Esophagus squamous epithelium (tissue), 5 donors: ENCODE measurements around the gene GBP4. TPM values are rescaled to one million over a fixed set of nuclear protein-coding genes. Genes with fewer than 3 reads are reported as not detected.

ENCODE experiments used
- DNase-seq: peaks from one replicate; lab custom pipeline; 2025; lab: John Stamatoyannopoulos, UW
- H3K27ac ChIP-seq, 4 donors: fragments of 200-600 bp; sonication (generic); one replicate each; pipeline ENCODE4 v1.5.1; 2016 to 2019; ENCODE audit warnings: mild to moderate bottlenecking in 1 of 4
- H3K27me3 ChIP-seq, 4 donors: fragments of 200-600 bp; sonication (generic); 1 replicate in 3 of 4; 2 replicates in 1 of 4; pipeline versions ENCODE4 v1.5.1 to v1.6.0; 2017 to 2021; ENCODE audit warnings: antibody characterized with exemption in 1 of 4
- H3K36me3 ChIP-seq, 3 donors: fragments of 200-600 bp; sonication (generic); one replicate each; pipeline ENCODE4 v1.5.1; 2016 to 2019
- H3K4me1 ChIP-seq, 3 donors: fragments of 200-600 bp; sonication (generic); one replicate each; pipeline ENCODE4 v1.5.1; 2017 to 2019
- H3K4me3 ChIP-seq, 4 donors: fragments of 200-600 bp; sonication (generic); 1 replicate in 3 of 4; 2 replicates in 1 of 4; pipeline ENCODE4 v1.5.1; 2016 to 2019; ENCODE audit warnings: mild to moderate bottlenecking in 2 of 4, moderate library complexity in 1 of 4
- H3K9me3 ChIP-seq, 3 donors: fragments of 200-600 bp; sonication (generic); one replicate each; pipeline ENCODE4 v1.5.1; 2016 to 2019
- CTCF ChIP-seq, 6 experiments: fragments of 450-650 bp in 4 of 6; fragments of 200-600 bp in 2 of 6; sonication (generic) in 2 of 6; IDR thresholded peaks; one replicate each; pipeline ENCODE4 v1.5.1; 2016 to 2019; ENCODE audit warnings: antibody characterized with exemption in 6 of 6, mild to moderate bottlenecking in 4 of 6, moderate library complexity in 4 of 6
- POLR2A ChIP-seq, 4 donors: fragments of 450-650 bp; IDR thresholded peaks; one replicate each; pipeline ENCODE4 v1.6.1; 2017; ENCODE audit warnings: antibody characterized with exemption in 4 of 4, mild to moderate bottlenecking in 4 of 4, moderate library complexity in 3 of 4
- WGBS, 2 donors: methylation state at CpG; one replicate each; pipeline ENCODE4 v1.1.5; 2018; 5-methylcytosine and 5-hydroxymethylcytosine counted together
- intact Hi-C: fragments of 100-400 bp; cut with DNase I; formaldehyde crosslinking; loops from one replicate; pipeline ENCODE4 v1.15.0; 2022
- total RNA-seq, 4 donors: library from RNA; depleted of rRNA; stranded (reverse); fragments of >200 nt; gene quantifications; one replicate each; pipeline ENCODE4 v1.1.0, GENCODE V29; 2016
- donor health status: DM: yes; HTN: yes; CAD: no.

The GBP4 gene
- total RNA-seq, 4 donors from 2014 or later = 2.5 to 7.4 (median 4.1) TPM

DNA sequence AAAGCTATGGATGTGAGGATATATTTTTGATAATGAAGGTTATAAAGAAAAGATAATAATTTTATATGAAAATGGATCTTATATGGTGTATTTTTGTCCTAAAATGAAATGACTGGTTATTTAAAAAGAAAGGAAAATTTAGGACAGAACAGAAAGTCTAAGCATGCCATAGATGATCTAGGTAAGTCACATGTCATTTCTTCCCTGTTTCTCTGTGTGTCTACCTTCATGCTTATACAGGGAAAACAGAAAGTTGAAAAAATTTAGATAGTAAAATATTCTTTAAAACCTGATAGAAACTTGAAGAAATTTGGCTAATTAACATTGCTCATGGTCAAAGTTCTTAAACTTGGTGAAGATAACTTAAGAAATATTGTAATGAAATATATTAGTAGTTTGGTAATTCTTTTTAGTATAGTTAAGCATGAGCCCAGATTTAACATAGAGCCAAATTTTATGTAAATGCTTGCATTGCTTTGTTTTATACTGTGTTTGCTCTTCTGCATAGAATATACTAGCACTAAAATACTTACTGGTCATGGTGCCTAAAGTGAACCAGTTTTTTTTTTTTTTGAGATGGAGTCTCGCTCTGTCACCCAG, 12.4 kb upstream of the GBP4 start:
- intact Hi-C loops = no loop called here
- no peaks in the 10 kb centered on the region for H3K27me3 ChIP-seq

DNA sequence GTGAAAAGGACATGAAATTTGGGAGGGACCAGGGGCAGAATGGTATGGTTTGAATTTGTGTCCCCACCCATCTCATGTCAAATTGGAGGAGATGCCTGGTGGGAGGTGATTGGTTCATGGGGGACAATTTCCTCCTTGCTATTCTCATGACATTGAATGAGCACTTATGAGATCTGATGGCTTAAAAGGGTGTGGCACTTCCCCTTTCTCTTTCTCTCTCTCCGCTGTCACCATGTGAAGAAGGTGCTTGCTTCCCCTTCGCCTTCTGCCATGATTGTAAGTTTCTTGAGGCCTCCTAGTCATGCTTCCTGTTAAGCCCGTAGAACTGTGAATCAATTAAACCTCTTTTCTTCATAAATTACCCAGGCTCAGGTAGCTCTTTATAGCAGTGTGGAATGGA, 7.6 kb upstream of the GBP4 start:
- no peaks in the 10 kb centered on the region for H3K27me3 ChIP-seq
- no peak overlapping the region for H3K4me3 ChIP-seq
- H3K9me3 ChIP-seq = peaks cover 0 to 13% (median 0%) of the 10 kb centered on the region in 3 donors
- H3K4me1 ChIP-seq = no peaks in the 10 kb centered on the region
- DNase-seq = no peak
- 73 to 97% methylated on average over 3 of the region's 3 CpGs for WGBS, 2 donors
- no peak overlapping the region for H3K27ac ChIP-seq
- intact Hi-C loops = no loop called here
- H3K36me3 ChIP-seq = no peaks in the 10 kb centered on the region
- TF ChIP-seq POLR2A (IDR thresholded peaks at IDR 0.05) = no peak
- no peak for TF ChIP-seq CTCF (IDR thresholded peaks at IDR 0.05)

More for the DNA sequence above, 12.4 kb upstream of the GBP4 start:
- H3K4me1 ChIP-seq = no peaks in the 10 kb centered on the region
- no peaks in the 10 kb centered on the region for H3K9me3 ChIP-seq
- no peaks in the 10 kb centered on the region for H3K36me3 ChIP-seq
- H3K4me3 ChIP-seq = no peak overlapping the region
- no peak for DNase-seq
- H3K27ac ChIP-seq = no peak overlapping the region
- no peak for TF ChIP-seq POLR2A (IDR thresholded peaks at IDR 0.05)
- no peak for TF ChIP-seq CTCF (IDR thresholded peaks at IDR 0.05)
- 82 to 100% methylated on average over 1 of the region's 1 CpG for WGBS, 2 donors

DNA sequence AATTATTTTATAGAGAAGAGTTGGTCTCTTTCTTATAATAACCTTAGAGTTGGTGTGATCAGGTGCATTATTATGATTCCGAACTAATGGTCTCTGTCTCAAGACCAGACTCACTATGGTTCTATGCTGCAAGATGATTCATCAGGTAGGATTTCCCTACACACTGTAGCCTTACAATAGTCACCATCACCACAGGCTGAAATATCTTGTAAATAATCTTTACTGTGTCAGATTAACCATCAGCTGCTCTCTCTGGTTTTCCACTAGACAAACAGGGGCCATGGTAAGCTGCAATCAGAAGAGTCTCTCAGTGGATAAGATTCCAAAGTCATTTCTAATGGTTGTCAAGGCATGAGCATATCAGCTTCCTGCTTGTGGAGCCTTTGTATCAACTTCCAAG, 4.4 kb upstream of the GBP4 start:
- no peak overlapping the region for H3K27ac ChIP-seq
- no peak for DNase-seq
- no peaks in the 10 kb centered on the region for H3K27me3 ChIP-seq
- no peaks in the 10 kb centered on the region for H3K36me3 ChIP-seq
- 76 to 83% methylated on average over 1 of the region's 1 CpG for WGBS, 2 donors
- H3K9me3 ChIP-seq = peaks cover 0 to 13% (median 0%) of the 10 kb centered on the region in 3 donors
- no peak overlapping the region for H3K4me3 ChIP-seq
- intact Hi-C loops = no loop called here
- TF ChIP-seq CTCF (IDR thresholded peaks at IDR 0.05) (no peak), POLR2A (IDR thresholded peaks at IDR 0.05) (no peak)
- peaks cover 0 to 21% (median 0%) of the 10 kb centered on the region in 3 donors for H3K4me1 ChIP-seq

- no peak overlapping the region for H3K4me3 ChIP-seq
- peaks cover 0 to 37% (median 0%) of the 10 kb centered on the region in 3 donors for H3K4me1 ChIP-seq
- intact Hi-C loops = no loop called here
- no peak for DNase-seq
- no peak for TF ChIP-seq CTCF (IDR thresholded peaks at IDR 0.05)
- TF ChIP-seq POLR2A (IDR thresholded peaks at IDR 0.05) = no peak
- no peak overlapping the region for H3K27ac ChIP-seq
- no peaks in the 10 kb centered on the region for H3K36me3 ChIP-seq
- H3K27me3 ChIP-seq = no peaks in the 10 kb centered on the region
- H3K9me3 ChIP-seq = peaks cover 0 to 13% (median 0%) of the 10 kb centered on the region in 3 donors
- WGBS, 2 donors = 74 to 83% methylated on average over 4 of the region's 4 CpGs
Measured at GRCh38 chr1:89201106-89201794, 2.5 kb upstream of the GBP4 start.

DNA sequence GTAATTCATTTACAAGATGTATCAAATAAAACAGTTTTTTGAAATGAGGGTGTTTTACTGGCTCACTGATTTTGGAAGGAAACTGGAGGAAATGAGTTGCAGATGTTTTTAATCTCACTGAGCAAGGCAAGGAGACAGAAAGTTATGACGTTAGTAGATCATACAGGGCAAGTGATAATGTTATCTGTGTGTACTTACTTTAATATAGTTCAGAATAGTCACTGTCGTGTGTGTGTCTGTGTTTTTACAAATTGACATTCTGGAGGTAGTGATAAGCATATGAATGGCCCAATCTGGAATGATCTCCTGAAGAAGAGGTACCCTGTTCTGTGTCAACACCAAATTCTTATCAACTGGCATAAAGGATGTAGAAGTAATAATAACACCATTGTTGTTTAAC, 1.9 kb upstream of the GBP4 start:
- Histone ChIP-seq H3K9me3 (peaks cover 0 to 13% (median 0%) of the 10 kb centered on the region in 3 donors), H3K4me1 (peaks cover 0 to 43% (median 0%) of the 10 kb centered on the region in 3 donors), H3K4me3 (no peak overlapping the region), H3K27me3 (no peaks in the 10 kb centered on the region), H3K27ac (no peak overlapping the region), H3K36me3 (no peaks in the 10 kb centered on the region)
- DNase-seq = no peak
- 29 to 57% methylated on average over 2 of the region's 2 CpGs for WGBS, 2 donors
- TF ChIP-seq POLR2A (IDR thresholded peaks at IDR 0.05) (no peak), CTCF (IDR thresholded peaks at IDR 0.05) (no peak)
- intact Hi-C loops = no loop called here
